Measurements from ENCODE around the gene WASHC2C. TPM values are rescaled to one million over a fixed set of nuclear protein-coding genes. Genes with fewer than 3 reads are reported as not detected.
"Not testable (repeated sequence)": the region's sequence is repeated elsewhere in the genome, so short reads cannot be mapped to it uniquely, and the experiment has no call there.

The WASHC2C gene
- total RNA-seq, 4 donors from 2014 or later: 18.7 to 22.2 (median 19.1) TPM

DNA sequence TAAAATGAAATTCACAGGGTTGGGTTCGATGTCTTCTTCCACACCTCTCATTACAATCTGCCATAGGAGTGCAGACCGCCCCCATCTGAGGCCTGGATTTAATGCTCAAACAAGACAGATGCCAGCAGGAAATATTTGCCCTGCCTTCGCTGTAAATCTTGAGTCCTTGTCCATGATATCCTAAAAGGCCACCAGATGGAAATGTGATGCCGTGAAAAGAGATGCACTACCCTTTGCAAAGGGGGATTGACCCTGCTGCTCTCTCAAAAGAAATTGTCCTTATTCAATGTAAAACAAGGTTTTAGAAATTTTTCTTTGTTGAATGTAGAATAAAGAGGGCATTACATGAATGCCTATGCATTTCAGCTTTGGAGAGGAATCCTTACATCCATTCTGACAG is 82.8 kb downstream of the WASHC2C start:
- intact Hi-C loops (cut with DNase I; ENCODE audit: low total_unique reads) (no loop called here), in situ Hi-C loops (cut with MboI; ENCODE audit: low sequenced_read_pairs in 4 of 4) (no loop called here)
- TF ChIP-seq, protein P1, sequence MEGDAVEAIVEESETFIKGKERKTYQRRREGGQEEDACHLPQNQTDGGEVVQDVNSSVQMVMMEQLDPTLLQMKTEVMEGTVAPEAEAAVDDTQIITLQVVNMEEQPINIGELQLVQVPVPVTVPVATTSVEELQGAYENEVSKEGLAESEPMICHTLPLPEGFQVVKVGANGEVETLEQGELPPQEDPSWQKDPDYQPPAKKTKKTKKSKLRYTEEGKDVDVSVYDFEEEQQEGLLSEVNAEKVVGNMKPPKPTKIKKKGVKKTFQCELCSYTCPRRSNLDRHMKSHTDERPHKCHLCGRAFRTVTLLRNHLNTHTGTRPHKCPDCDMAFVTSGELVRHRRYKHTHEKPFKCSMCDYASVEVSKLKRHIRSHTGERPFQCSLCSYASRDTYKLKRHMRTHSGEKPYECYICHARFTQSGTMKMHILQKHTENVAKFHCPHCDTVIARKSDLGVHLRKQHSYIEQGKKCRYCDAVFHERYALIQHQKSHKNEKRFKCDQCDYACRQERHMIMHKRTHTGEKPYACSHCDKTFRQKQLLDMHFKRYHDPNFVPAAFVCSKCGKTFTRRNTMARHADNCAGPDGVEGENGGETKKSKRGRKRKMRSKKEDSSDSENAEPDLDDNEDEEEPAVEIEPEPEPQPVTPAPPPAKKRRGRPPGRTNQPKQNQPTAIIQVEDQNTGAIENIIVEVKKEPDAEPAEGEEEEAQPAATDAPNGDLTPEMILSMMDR (IDR thresholded peaks at IDR 0.05 in 4 of 5, conservative IDR thresholded peaks at IDR 0.05 in 1 of 5): no peak
- TF ChIP-seq POLR2A (IDR thresholded peaks at IDR 0.05): no peak
- ATAC-seq (no peak), DNase-seq (no peak)
- no peak overlapping the region for H3K27ac ChIP-seq
- no peaks in the 10 kb centered on the region for H3K27me3 ChIP-seq
- no peaks in the 10 kb centered on the region for H3K36me3 ChIP-seq
- no peaks in the 10 kb centered on the region for H3K4me1 ChIP-seq
- H3K9me3 ChIP-seq: no peaks in the 10 kb centered on the region
- no peak overlapping the region for H3K4me3 ChIP-seq

DNA sequence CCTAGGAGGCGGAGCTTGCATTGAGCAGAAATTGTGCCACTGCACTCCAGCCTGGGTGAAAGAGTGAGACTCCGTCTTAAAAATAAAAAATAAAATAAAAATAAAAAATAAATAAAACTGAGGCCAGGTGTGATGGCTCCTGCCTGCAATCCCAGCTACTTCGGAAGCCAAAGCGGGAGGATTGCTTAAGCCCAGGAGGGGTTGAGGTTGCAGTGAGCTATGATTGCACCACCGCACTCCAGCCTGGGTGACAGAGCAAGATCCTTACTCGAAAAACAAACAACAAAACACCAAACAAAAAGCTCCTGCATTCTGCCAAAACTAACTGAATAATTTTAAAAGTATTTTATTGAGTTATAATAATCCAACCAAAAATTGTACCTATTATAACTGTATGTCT is 84.0 kb downstream of the WASHC2C start:
- Histone ChIP-seq H3K36me3 (no peaks in the 10 kb centered on the region), H3K4me3 (no peak overlapping the region), H3K27me3 (no peaks in the 10 kb centered on the region), H3K9me3 (no peaks in the 10 kb centered on the region), H3K27ac (no peak overlapping the region), H3K4me1 (no peaks in the 10 kb centered on the region)
- TF ChIP-seq, protein P1 (IDR thresholded peaks at IDR 0.05 in 4 of 5, conservative IDR thresholded peaks at IDR 0.05 in 1 of 5): no peak
- no peak for TF ChIP-seq POLR2A (IDR thresholded peaks at IDR 0.05)
- ATAC-seq (no peak), DNase-seq (no peak)
- in situ Hi-C loops (cut with MboI; ENCODE audit: low sequenced_read_pairs in 4 of 4) (no loop called here), intact Hi-C loops (cut with DNase I; ENCODE audit: low total_unique reads) (no loop called here)

DNA sequence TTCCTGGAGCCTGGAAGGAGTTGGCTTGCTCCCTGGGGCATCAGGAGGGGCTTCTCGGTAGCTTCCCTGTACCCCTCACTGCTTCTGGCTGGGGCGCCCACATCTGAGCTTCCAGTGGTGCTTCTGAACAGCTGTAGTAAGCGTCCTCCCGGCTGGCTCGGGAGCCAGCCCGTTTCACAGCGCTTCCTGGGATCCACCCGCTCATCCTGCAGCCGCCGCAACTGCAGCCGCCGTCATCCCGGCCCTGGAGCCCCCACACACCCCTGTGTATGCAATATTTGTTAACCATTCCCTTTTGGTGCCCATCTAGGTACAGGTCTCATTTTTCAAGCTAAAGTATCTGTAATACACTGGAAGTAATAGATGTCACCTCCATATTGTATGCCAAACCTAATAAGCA is 85.9 kb downstream of the WASHC2C start:
- ATAC-seq; H3K27ac ChIP-seq; H3K36me3 ChIP-seq; intact Hi-C loops (cut with DNase I; ENCODE audit: low total_unique reads); H3K9me3 ChIP-seq; DNase-seq; in situ Hi-C loops (cut with MboI; ENCODE audit: low sequenced_read_pairs in 4 of 4); H3K4me3 ChIP-seq; H3K27me3 ChIP-seq; H3K4me1 ChIP-seq: not testable (repeated sequence)

DNA sequence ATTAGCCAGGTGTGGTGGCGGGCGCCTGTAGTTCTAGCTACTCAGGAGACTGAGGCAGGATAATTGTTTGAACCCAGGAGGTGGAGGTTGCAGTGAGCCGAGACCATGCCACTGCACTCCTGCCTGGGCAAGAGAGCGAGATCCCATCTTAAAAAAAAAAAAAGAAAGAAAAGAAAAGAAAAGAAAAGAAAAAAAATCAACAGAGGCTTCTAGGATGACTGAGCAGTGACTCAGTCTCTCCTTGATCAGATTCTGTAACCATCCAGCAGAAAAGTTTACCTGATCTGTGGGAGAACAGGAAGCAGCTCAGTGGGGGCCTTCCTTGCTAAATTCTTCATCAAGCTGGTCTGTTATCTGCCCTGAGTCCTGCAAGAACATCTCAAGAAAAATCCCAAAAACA is 87.1 kb downstream of the WASHC2C start:
- H3K27ac ChIP-seq; in situ Hi-C loops (cut with MboI; ENCODE audit: low sequenced_read_pairs in 4 of 4); DNase-seq; H3K4me1 ChIP-seq; H3K36me3 ChIP-seq; H3K9me3 ChIP-seq; H3K27me3 ChIP-seq; H3K4me3 ChIP-seq; intact Hi-C loops (cut with DNase I; ENCODE audit: low total_unique reads); ATAC-seq: not testable (repeated sequence)

DNA sequence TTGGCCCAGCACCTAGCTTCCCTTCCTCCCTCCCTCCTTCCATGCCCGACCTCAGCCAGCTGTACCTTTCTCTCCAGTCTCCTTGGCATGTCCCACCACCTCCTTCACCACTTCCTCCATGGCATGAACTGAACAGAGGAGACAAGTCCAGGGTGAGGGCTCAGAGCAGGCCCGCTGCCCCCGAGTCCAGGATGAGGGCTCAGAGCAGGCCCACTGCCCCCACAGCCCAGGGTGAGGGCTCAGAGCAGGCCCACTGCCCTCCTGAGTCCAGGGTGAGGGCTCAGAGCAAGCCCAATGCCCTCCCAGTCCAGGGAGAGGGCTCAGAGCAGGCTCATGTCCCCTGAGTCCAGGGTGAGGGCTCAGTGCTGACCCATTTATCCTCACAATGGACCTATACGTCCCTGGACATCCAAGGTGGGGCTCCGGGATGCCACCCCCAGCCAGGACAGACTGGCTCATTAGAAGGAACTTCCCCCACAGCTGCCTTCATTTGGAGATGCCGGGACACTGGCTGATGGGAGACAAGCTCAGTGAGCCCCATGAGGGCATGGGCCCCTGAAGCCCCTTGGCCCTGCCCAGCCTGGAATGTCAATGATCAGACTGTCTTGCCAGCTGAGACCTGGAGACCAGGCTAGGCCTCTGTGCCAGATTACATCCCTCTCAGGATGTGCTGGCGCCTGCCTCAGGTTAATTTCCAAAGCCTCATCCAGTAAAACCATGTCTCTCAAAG is 90.2 kb downstream of the WASHC2C start:
- H3K27me3 ChIP-seq: no peaks in the 10 kb centered on the region
- H3K9me3 ChIP-seq: no peaks in the 10 kb centered on the region
- TF ChIP-seq, protein P1 (IDR thresholded peaks at IDR 0.05 in 4 of 5, conservative IDR thresholded peaks at IDR 0.05 in 1 of 5): no peak
- TF ChIP-seq POLR2A (IDR thresholded peaks at IDR 0.05): no peak
- DNase-seq (no peak), ATAC-seq (no peak)
- no peaks in the 10 kb centered on the region for H3K4me1 ChIP-seq
- no peaks in the 10 kb centered on the region for H3K36me3 ChIP-seq
- no peak overlapping the region for H3K27ac ChIP-seq
- no peak overlapping the region for H3K4me3 ChIP-seq
- in situ Hi-C loops (cut with MboI; ENCODE audit: low sequenced_read_pairs in 4 of 4) (no loop called here), intact Hi-C loops (cut with DNase I; ENCODE audit: low total_unique reads) (no loop called here)

DNA sequence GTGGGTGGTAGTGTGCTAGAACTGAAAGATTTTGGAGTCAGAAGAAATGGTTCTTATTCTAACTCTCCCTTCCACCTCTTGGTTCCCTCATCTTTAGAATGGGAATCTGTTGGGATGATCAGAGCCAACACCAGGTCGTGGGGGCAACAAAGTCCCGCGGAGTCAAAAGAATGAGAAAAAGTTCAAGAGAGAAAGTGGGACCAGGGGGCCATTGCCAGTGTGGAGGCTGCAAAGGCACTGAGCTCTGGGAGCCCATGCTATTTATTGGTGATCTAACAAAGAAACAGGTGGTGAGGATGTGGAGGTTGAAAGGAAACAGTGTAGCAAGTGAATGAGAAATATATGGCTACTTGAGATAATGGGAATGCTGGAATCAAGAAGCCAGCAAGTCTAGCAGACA is 90.8 kb downstream of the WASHC2C start:
- intact Hi-C loops (cut with DNase I; ENCODE audit: low total_unique reads) (no loop called here), in situ Hi-C loops (cut with MboI; ENCODE audit: low sequenced_read_pairs in 4 of 4) (no loop called here)
- H3K9me3 ChIP-seq: no peaks in the 10 kb centered on the region
- no peaks in the 10 kb centered on the region for H3K4me1 ChIP-seq
- no peaks in the 10 kb centered on the region for H3K36me3 ChIP-seq
- no peaks in the 10 kb centered on the region for H3K27me3 ChIP-seq
- DNase-seq (no peak), ATAC-seq (no peak)
- TF ChIP-seq, protein P1 (IDR thresholded peaks at IDR 0.05 in 4 of 5, conservative IDR thresholded peaks at IDR 0.05 in 1 of 5): no peak
- TF ChIP-seq POLR2A (IDR thresholded peaks at IDR 0.05): no peak
- H3K27ac ChIP-seq: no peak overlapping the region
- H3K4me3 ChIP-seq: no peak overlapping the region
